Breast epithelium (tissue), 3 donors: ENCODE results near the gene FGGY.

Experiments
- CTCF ChIP-seq, 3 donors: fragments of 450-650 bp; IDR thresholded peaks; one replicate each; pipeline ENCODE4 v1.5.1; 2016 to 2017; ENCODE audit warnings: antibody characterized with exemption in 3 of 3, mild to moderate bottlenecking in 3 of 3, moderate library complexity in 3 of 3
- POLR2A ChIP-seq: fragments of 450-650 bp; IDR thresholded peaks from one replicate; pipeline ENCODE4 v1.6.1; 2016; ENCODE audit warnings: antibody characterized with exemption, mild to moderate bottlenecking, moderate library complexity
- POLR2AphosphoS5 ChIP-seq, 3 donors: sonication (generic); formaldehyde crosslinking; IDR thresholded peaks; one replicate each; pipeline ENCODE4 v1.6.1; 2017; ENCODE audit warnings: antibody characterized with exemption in 3 of 3

GRCh38 chr1:59798600-59798999 is 501.7 kb downstream of the FGGY start:
- TF ChIP-seq CTCF (IDR thresholded peaks at IDR 0.05), result no peak
- no peak for TF ChIP-seq POLR2A
- TF ChIP-seq POLR2AphosphoS5 (IDR thresholded peaks at IDR 0.05), result no peak
